Measurements from ENCODE around the gene TSKU. TPM values are rescaled to one million over a fixed set of nuclear protein-coding genes. Genes with fewer than 3 reads are reported as not detected.

The TSKU gene
- total RNA-seq, 4 donors from 2014 or later = 27.2 to 152 (median 87.2) TPM

DNA sequence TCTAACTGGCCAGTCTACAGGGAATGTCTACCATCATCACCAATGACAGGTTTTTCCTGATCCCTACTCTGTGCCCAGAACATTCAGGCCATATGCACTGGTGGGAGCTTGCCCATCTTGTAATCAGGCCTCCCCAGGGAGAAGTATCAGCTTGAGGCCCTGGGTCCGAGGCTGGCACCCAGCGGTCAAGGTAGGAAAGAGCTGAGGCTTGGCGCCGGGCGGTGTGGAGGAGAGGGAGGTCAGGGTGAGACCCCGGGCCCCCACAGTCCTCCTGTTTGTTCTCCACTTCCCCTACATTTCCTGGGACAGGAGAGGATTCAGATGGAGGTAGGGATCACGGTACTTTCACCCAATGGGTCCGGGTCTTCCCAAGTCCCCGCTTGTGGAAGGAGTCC is 15.5 kb downstream of the TSKU start:
- H3K4me3 ChIP-seq = peak overlapping the region in 2 of 4 donors; percentile 35 to 38
- H3K27ac ChIP-seq = peak overlapping the region in 2 of 4 donors; percentile 24 to 73
- TF ChIP-seq POLR2A (IDR thresholded peaks at IDR 0.05) = no peak
- TF ChIP-seq, protein P1, sequence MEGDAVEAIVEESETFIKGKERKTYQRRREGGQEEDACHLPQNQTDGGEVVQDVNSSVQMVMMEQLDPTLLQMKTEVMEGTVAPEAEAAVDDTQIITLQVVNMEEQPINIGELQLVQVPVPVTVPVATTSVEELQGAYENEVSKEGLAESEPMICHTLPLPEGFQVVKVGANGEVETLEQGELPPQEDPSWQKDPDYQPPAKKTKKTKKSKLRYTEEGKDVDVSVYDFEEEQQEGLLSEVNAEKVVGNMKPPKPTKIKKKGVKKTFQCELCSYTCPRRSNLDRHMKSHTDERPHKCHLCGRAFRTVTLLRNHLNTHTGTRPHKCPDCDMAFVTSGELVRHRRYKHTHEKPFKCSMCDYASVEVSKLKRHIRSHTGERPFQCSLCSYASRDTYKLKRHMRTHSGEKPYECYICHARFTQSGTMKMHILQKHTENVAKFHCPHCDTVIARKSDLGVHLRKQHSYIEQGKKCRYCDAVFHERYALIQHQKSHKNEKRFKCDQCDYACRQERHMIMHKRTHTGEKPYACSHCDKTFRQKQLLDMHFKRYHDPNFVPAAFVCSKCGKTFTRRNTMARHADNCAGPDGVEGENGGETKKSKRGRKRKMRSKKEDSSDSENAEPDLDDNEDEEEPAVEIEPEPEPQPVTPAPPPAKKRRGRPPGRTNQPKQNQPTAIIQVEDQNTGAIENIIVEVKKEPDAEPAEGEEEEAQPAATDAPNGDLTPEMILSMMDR (IDR thresholded peaks at IDR 0.05) = no peak

DNA sequence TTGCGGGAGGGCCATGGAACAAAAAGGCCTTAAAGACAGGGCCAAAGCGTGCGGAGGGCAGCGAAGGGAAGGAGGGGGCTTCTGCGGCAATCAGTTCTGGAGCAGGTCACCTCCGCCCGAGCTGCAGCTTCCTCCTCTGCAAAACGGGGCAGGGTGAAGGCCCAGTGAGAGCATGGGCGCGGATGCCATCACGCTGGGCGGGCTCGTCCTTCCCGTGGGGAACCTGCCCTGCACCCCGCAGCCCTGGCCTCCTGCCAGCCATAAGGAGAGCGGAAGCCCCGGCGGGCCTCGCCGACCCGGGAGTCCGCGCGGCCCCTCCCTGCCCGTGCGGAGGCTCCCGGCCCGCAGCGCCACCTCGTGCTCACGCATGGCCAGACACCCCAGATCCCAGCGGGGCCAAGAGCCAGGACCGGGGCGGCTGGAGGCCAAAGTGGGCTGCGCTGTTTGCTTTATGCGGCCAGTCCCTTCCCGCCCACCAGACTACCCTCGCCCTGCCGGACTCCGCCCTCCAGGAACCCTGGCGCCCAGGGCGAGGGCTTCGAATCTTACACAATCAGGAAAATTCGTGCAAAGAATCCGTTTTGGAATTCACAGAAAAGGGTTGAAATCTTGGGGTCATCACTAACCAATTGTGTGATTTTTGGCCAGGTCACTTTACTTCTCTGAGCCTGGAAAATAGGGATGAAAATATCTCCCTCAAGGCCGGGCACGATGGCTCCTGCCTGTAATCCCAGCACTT is 16.1 kb downstream of the TSKU start:
- peak overlapping the region in 3 of 4 donors; percentile 35 to 38 (median 38) for H3K4me3 ChIP-seq
- H3K9me3 ChIP-seq = no peaks in the 10 kb centered on the region
- H3K4me1 ChIP-seq = peaks cover 0 to 63% (median 6%) of the 10 kb centered on the region in 4 donors
- peak in 1 of 2 donors; percentile 8 for TF ChIP-seq POLR2A (IDR thresholded peaks at IDR 0.05)
- TF ChIP-seq, protein P1 (IDR thresholded peaks at IDR 0.05) = peak; percentile 46 to 98 (median 92)
- no peaks in the 10 kb centered on the region for H3K27me3 ChIP-seq
- peak; percentile 68 to 91 (median 91) for DNase-seq
- H3K36me3 ChIP-seq = peaks cover 0 to 12% (median 0%) of the 10 kb centered on the region in 3 donors
- H3K27ac ChIP-seq = peak overlapping the region in 2 of 4 donors; percentile 24 to 73

More for the DNA sequence above, 15.5 kb downstream of the TSKU start:
- Histone ChIP-seq H3K4me1 (peaks cover 0 to 69% (median 6%) of the 10 kb centered on the region in 4 donors), H3K36me3 (peaks cover 0 to 12% (median 0%) of the 10 kb centered on the region in 3 donors), H3K27me3 (no peaks in the 10 kb centered on the region), H3K9me3 (no peaks in the 10 kb centered on the region)
- DNase-seq = no peak

DNA sequence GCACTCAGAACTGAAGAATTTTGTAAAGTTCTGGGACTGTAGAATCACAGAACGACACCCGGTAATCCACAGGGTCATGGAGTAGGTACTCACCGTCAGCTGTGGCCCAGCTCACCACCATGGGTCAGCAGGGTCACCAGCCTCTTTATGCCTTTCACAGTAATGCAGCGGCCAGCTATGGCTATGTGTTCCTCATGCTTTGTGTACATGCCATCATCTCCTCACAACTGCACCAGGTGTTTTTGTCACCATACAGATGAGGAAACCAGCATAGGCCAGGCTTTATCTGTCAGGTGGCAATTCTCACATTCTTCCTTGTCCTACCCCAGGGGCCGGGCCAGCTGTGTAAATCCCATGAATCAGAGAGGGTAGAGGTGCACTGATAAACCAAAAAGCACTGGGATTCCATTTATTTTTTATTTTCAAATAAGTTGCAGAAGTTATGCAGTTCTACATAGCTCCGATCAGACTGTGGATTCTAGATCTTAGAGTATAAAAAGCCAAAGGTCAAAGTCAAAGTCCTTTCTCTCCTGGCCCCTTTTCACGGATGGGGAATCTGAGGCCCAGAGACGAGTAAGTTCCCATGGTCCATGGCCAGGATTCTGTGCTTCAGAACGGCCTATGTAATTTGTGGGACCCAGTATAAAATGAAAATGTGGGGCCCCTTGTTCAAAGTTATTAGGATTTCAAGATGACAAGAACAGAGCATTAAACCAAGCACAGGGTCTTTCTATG is 17.5 kb downstream of the TSKU start:
- DNase-seq = no peak
- H3K27ac ChIP-seq = no peak overlapping the region
- TF ChIP-seq, protein P1 (IDR thresholded peaks at IDR 0.05) = no peak
- no peak for TF ChIP-seq POLR2A (IDR thresholded peaks at IDR 0.05)
- H3K36me3 ChIP-seq = peaks cover 0 to 12% (median 0%) of the 10 kb centered on the region in 3 donors
- H3K27me3 ChIP-seq = no peaks in the 10 kb centered on the region
- H3K4me1 ChIP-seq = peaks cover 0 to 54% (median 6%) of the 10 kb centered on the region in 4 donors
- H3K9me3 ChIP-seq = no peaks in the 10 kb centered on the region
- no peak overlapping the region for H3K4me3 ChIP-seq

DNA sequence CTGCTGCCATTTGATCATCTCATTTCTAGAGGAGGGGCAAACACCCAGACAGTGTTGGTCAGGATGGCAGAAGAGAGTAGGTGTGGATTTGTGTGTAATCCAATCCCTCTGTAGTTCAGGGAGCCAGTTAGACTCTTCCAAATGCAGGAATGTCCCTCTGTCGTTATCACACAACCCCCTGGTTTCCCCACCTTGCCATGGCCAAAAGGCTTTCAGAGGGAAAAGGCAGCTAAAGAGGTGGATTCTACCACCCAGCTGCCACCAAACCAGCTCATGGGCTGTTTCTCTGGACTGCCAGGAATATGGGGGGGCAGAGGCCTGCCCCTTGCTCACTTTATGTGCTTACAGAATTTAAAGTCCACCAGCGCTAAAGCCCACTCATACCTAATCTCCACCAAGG is 18.1 kb downstream of the TSKU start:
- peaks cover 0 to 48% (median 6%) of the 10 kb centered on the region in 4 donors for H3K4me1 ChIP-seq
- DNase-seq = no peak
- H3K4me3 ChIP-seq = no peak overlapping the region
- H3K36me3 ChIP-seq = peaks cover 0 to 6% (median 0%) of the 10 kb centered on the region in 3 donors
- TF ChIP-seq POLR2A (IDR thresholded peaks at IDR 0.05) = no peak
- TF ChIP-seq, protein P1 (IDR thresholded peaks at IDR 0.05) = no peak
- H3K27me3 ChIP-seq = no peaks in the 10 kb centered on the region
- H3K27ac ChIP-seq = peak overlapping the region in 1 of 4 donors; percentile 21
- no peaks in the 10 kb centered on the region for H3K9me3 ChIP-seq

DNA sequence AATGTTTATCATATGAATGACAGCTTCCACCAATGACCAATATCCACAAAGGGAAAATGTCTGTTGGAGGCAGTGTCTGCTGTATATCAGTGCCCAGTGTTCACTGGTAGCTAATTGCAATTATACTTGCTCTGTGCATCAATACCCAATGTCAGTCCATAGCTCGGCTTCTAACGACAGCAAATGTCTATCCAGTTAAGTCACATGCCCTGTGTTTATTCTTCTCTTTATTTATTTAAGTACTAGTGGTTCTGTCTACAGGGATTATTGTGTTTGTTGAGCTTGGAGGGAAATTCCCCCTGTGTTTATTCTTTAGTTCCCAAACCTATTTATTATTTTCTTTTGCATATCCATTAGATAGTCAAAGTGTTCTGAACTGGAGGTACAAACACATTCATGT is 18.6 kb downstream of the TSKU start:
- no peak overlapping the region for H3K4me3 ChIP-seq
- no peaks in the 10 kb centered on the region for H3K27me3 ChIP-seq
- H3K27ac ChIP-seq = peak overlapping the region in 1 of 4 donors; percentile 21
- no peak for TF ChIP-seq POLR2A (IDR thresholded peaks at IDR 0.05)
- TF ChIP-seq, protein P1 (IDR thresholded peaks at IDR 0.05) = no peak
- H3K9me3 ChIP-seq = no peaks in the 10 kb centered on the region
- DNase-seq = no peak
- H3K36me3 ChIP-seq = peaks cover 0 to 1% (median 0%) of the 10 kb centered on the region in 3 donors
- peaks cover 0 to 43% (median 5%) of the 10 kb centered on the region in 4 donors for H3K4me1 ChIP-seq

Data from Peyer's patch (tissue), 4 donors.